H1 (cell line): ENCODE results near the gene UNC50. TPM values are rescaled to one million over a fixed set of nuclear protein-coding genes. Genes with fewer than 3 reads are reported as not detected.

ENCODE experiments used
- CTCF ChIA-PET: fragments of 300-600 bp; sonication (Branson Sonifier 250); formaldehyde crosslinking; loops from one replicate; lab custom pipeline; 2021; ENCODE audit not compliant: partially characterized antibody; lab: Charles Lee
- POLR2A ChIA-PET: fragments of 300-600 bp; sonication (Branson Sonifier 250); formaldehyde crosslinking; loops from one replicate; lab custom pipeline; 2021; ENCODE audit warnings: inconsistent platforms; ENCODE audit not compliant: partially characterized antibody; lab: Charles Lee
- DNase-seq, 2 experiments: peaks; one replicate each; pipeline versions ENCODE4 v3.0.0 to v3.0.0-alpha.2; 2010 to 2022; ENCODE audit warnings: low spot score in 2 of 2, low read depth in 1 of 2, mixed read lengths in 1 of 2
- FAIRE-seq: peaks from 2 replicates; lab custom pipeline; 2011; peaks lifted over from hg19 to GRCh38; lab: Jason Lieb, UNC
- H2AFZ ChIP-seq: 2 replicates; pipeline ENCODE4 v1.8.1; 2012; ENCODE audit warnings: low read length, inconsistent platforms
- H2AK5ac ChIP-seq: 2 replicates; pipeline ENCODE4 v1.6.1; 2013; ENCODE audit warnings: low read depth, low read length
- H2BK120ac ChIP-seq: replicated peaks from 2 replicates; pipeline ENCODE3; 2013; ENCODE audit warnings: low read depth, low read length, inconsistent platforms
- H2BK12ac ChIP-seq: 2 replicates; pipeline ENCODE4 v1.6.1; 2013; ENCODE audit warnings: low read depth, low read length
- H2BK15ac ChIP-seq: 2 replicates; pipeline ENCODE4 v1.6.1; 2013; ENCODE audit warnings: low read length
- H2BK20ac ChIP-seq: 2 replicates; pipeline ENCODE4 v1.6.1; 2013; ENCODE audit warnings: low read length
- H2BK5ac ChIP-seq: 2 replicates; pipeline ENCODE4 v1.6.1; 2013; ENCODE audit warnings: low read depth, low read length
- H3K14ac ChIP-seq: 2 replicates; pipeline ENCODE4 v1.6.1; 2013; ENCODE audit warnings: inconsistent platforms; ENCODE audit not compliant: insufficient read length
- H3K18ac ChIP-seq: 2 replicates; pipeline ENCODE4 v1.6.1; 2013; ENCODE audit warnings: low read length; ENCODE audit errors: extremely low read depth
- H3K23ac ChIP-seq: 2 replicates; pipeline ENCODE4 v1.6.1; 2013; ENCODE audit warnings: inconsistent platforms; ENCODE audit not compliant: insufficient read length
- H3K23me2 ChIP-seq: 2 replicates; pipeline ENCODE4 v1.6.1; 2013; ENCODE audit warnings: low read depth, low read length
- H3K27ac ChIP-seq: 2 replicates; pipeline ENCODE4 v1.6.1; 2011; ENCODE audit warnings: low read depth, low read length, inconsistent platforms
- H3K27me3 ChIP-seq, 4 experiments: replicated peaks in 1 of 4; 1 replicate in 1 of 4; 2 replicates in 3 of 4; pipeline versions ENCODE4 v1.6.1 to v1.8.1; 2011 to 2013; ENCODE audit warnings: low read length in 3 of 4, mild to moderate bottlenecking in 3 of 4, inconsistent platforms in 2 of 4, mixed read lengths in 2 of 4, moderate library complexity in 1 of 4; ENCODE audit not compliant: control insufficient read depth in 3 of 4, insufficient read depth in 3 of 4; ENCODE audit errors: extremely low read depth in 1 of 4
- H3K36me3 ChIP-seq, 4 experiments: 2 replicates each; pipeline versions ENCODE4 v1.6.1 to v1.8.1; 2011 to 2013; ENCODE audit warnings: mild to moderate bottlenecking in 4 of 4, low read length in 3 of 4, moderate library complexity in 2 of 4, control low read depth in 1 of 4, inconsistent platforms in 1 of 4; ENCODE audit not compliant: insufficient read depth in 4 of 4, control insufficient read depth in 2 of 4
- H3K4ac ChIP-seq: replicated peaks from 2 replicates; pipeline ENCODE3; 2013; ENCODE audit warnings: low read length, low read depth, mixed read lengths, inconsistent platforms; ENCODE audit not compliant: insufficient read length
- H3K4me1 ChIP-seq, 4 experiments: replicated peaks in 1 of 4; 1 replicate in 1 of 4; 2 replicates in 3 of 4; pipeline versions ENCODE4 v1.6.1 to v1.8.1; 2011 to 2013; ENCODE audit warnings: low read length in 3 of 4, inconsistent platforms in 2 of 4, mixed read lengths in 1 of 4; ENCODE audit not compliant: insufficient read depth in 4 of 4, control insufficient read depth in 3 of 4
- H3K4me2 ChIP-seq, 2 experiments: 2 replicates each; pipeline versions ENCODE4 v1.6.1 to v1.8.1; 2011 to 2013; ENCODE audit warnings: low read depth in 2 of 2, low read length in 2 of 2, control low read depth in 1 of 2, inconsistent platforms in 1 of 2, mild to moderate bottlenecking in 1 of 2; ENCODE audit not compliant: insufficient read depth in 1 of 2
- H3K4me3 ChIP-seq, 4 experiments: fragments of 200-600, 300-600 bp in 1 of 4; sonication (generic), shearing (Covaris generic), sonication (Bioruptor Twin) in 1 of 4; 2 replicates each; pipeline versions ENCODE4 v1.5.1 to v1.8.1; 2011 to 2016; ENCODE audit warnings: low read length in 4 of 4, low read depth in 3 of 4, control low read depth in 2 of 4, inconsistent platforms in 2 of 4, mild to moderate bottlenecking in 2 of 4, mixed read lengths in 1 of 4, moderate library complexity in 1 of 4; ENCODE audit not compliant: insufficient read depth in 2 of 4; ENCODE audit errors: extremely low read depth in 1 of 4
- H3K56ac ChIP-seq: replicated peaks from 2 replicates; pipeline ENCODE3; 2013; ENCODE audit warnings: low read depth, mild to moderate bottlenecking, mixed read lengths, low read length, inconsistent platforms; ENCODE audit not compliant: insufficient read length
- H3K79me1 ChIP-seq: 2 replicates; pipeline ENCODE4 v1.6.1; 2013; ENCODE audit warnings: low read depth, low read length, control low read depth
- H3K79me2 ChIP-seq, 2 experiments: 2 replicates each; pipeline versions ENCODE4 v1.6.1 to v1.8.1; 2012 to 2013; ENCODE audit warnings: low read length in 2 of 2, mild to moderate bottlenecking in 2 of 2, inconsistent platforms in 1 of 2; ENCODE audit not compliant: insufficient read depth in 2 of 2, control insufficient read depth in 1 of 2
- H3K9ac ChIP-seq, 4 experiments: replicated peaks in 1 of 4; 1 replicate in 1 of 4; 2 replicates in 3 of 4; pipeline versions ENCODE4 v1.6.1 to v1.8.1; 2011 to 2013; ENCODE audit warnings: low read depth in 3 of 4, low read length in 3 of 4, control low read depth in 2 of 4, mild to moderate bottlenecking in 2 of 4, moderate library complexity in 2 of 4, inconsistent platforms in 1 of 4; ENCODE audit errors: extremely low read depth in 1 of 4
- H3K9me3 ChIP-seq, 2 experiments: 2 replicates each; pipeline versions ENCODE4 v1.6.1 to v1.8.1; 2012 to 2013; ENCODE audit warnings: mild to moderate bottlenecking in 2 of 2, moderate library complexity in 2 of 2, control low read depth in 1 of 2, inconsistent platforms in 1 of 2, low read depth in 1 of 2, low read length in 1 of 2, mixed read lengths in 1 of 2; ENCODE audit not compliant: insufficient read depth in 2 of 2
- H4K20me1 ChIP-seq, 2 experiments: replicated peaks in 1 of 2; 2 replicates each; pipeline versions ENCODE3 to v1.8.1; 2011 to 2013; ENCODE audit warnings: inconsistent platforms in 2 of 2, low read length in 2 of 2, mild to moderate bottlenecking in 1 of 2; ENCODE audit not compliant: insufficient read depth in 2 of 2, control insufficient read depth in 1 of 2
- H4K5ac ChIP-seq: 2 replicates; pipeline ENCODE4 v1.6.1; 2013; ENCODE audit warnings: low read length, low read depth, mixed read lengths, inconsistent platforms; ENCODE audit not compliant: insufficient read length
- H4K8ac ChIP-seq: 2 replicates; pipeline ENCODE4 v1.8.0; 2013; ENCODE audit warnings: mild to moderate bottlenecking, moderate library complexity, low read length, inconsistent platforms; ENCODE audit not compliant: insufficient read depth; ENCODE audit errors: extremely low read depth
- H4K91ac ChIP-seq: replicated peaks from 2 replicates; pipeline ENCODE3; 2013; ENCODE audit warnings: low read length, mixed read lengths, inconsistent platforms; ENCODE audit not compliant: insufficient read length
- BCL11A ChIP-seq, 2 experiments: IDR thresholded peaks; one replicate each; pipeline ENCODE4 v1.6.1; 2011; ENCODE audit warnings: low read depth in 2 of 2, low read length in 2 of 2, mild to moderate bottlenecking in 2 of 2
- POLR2A ChIP-seq, 2 experiments: IDR thresholded peaks; 1 replicate in 1 of 2; 2 replicates in 1 of 2; pipeline ENCODE4 v1.6.1; 2011; ENCODE audit warnings: low read depth in 2 of 2, low read length in 2 of 2, mild to moderate bottlenecking in 2 of 2; ENCODE audit errors: control extremely low read depth in 1 of 2
- RBBP5 ChIP-seq: IDR thresholded peaks from 2 replicates; pipeline ENCODE4 v1.7.1; 2012; ENCODE audit warnings: low read depth, mild to moderate bottlenecking, inconsistent platforms, low read length, moderate library complexity, borderline replicate concordance
- RXRA ChIP-seq: IDR thresholded peaks from 2 replicates; pipeline ENCODE4 v1.6.1; 2011; ENCODE audit warnings: low read depth, mild to moderate bottlenecking, low read length, moderate library complexity; ENCODE audit not compliant: insufficient read depth
- TAF1 ChIP-seq: IDR thresholded peaks from 2 replicates; pipeline ENCODE4 v1.6.1; 2011; ENCODE audit warnings: mild to moderate bottlenecking, low read depth, low read length
- WGBS, 2 experiments: shearing (Covaris generic) in 1 of 2; methylation state at CpG; one replicate each; pipeline versions ENCODE4 v1.1.6 to v1.1.7; 2013 to 2015; ENCODE audit warnings: low lambda C conversion rate in 2 of 2, mixed read lengths in 2 of 2, inconsistent platforms in 1 of 2, low coverage in 1 of 2, missing lambda C conversion rate in 1 of 2; ENCODE audit not compliant: insufficient replicate concordance in 2 of 2, insufficient coverage in 1 of 2, insufficient read length in 1 of 2; ENCODE audit errors: extremely low coverage in 1 of 2, missing lambda C conversion rate in 1 of 2; 5-methylcytosine and 5-hydroxymethylcytosine counted together
- polyA plus RNA-seq, 7 experiments: library from polyadenylated mRNA; depleted of rRNA in 3 of 7; stranded (reverse) in 5 of 7; unstranded in 2 of 7; fragments of >200 nt in 5 of 7; fragments of 200-250 nt in 2 of 7; gene quantifications; 1 replicate in 5 of 7; 2 replicates in 1 of 7; 4 replicates in 1 of 7; pipeline versions ENCODE4 v1.2.1 to v1.2.3, GENCODE V29; 2011 to 2013; ENCODE audit warnings: missing spikeins in 2 of 7, mixed read lengths in 2 of 7
- total RNA-seq: library from RNA; stranded (reverse); fragmentation: NEBNext Ultra II Directional; extraction: Animal tissue kit (Norgen Biotek cat#: 25700); gene quantifications from 2 replicates; pipeline ENCODE4 v1.2.1, GENCODE V29; 2021
- TF ChIP-seq, protein P1 (sequence below): IDR thresholded peaks from 2 replicates; pipeline ENCODE4 v1.6.1; 2011; ENCODE audit warnings: low read depth, mild to moderate bottlenecking, low read length; ENCODE audit not compliant: insufficient read depth

The UNC50 gene
- total and polyA plus RNA-seq, 2 of the 8 experiments (the other 6 are each of a cell fraction or from before 2014, with no cell fraction given): 33.4 to 58.5 TPM

DNA sequence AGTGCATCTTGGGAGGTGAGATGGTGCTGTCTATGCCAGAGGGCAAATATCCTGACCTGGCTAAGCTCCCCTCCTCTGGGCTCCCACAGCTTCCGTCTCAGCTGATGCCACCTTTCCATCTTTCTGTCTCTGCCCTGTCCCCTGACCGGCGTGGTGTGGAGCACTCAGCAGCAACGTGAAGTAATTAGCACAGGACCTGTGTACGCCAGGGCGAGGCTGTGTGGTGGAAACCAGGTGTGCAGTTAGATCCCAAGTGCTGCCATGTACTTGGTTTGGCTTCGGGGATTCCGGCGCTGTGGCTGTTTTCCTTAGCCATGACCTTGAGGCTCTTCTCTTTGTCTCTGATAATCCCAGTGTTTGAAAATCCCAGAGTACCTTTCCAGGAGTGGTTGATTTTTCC is 36.6 kb upstream of the UNC50 start:
- Histone ChIP-seq H4K8ac (no peak overlapping the region), H3K23ac (no peak overlapping the region), H2BK15ac (no peak overlapping the region), H3K9ac (no peak overlapping the region), H4K91ac (no peak overlapping the region), H3K4me2 (no peak overlapping the region), H3K27ac (no peak overlapping the region), H3K18ac (no peak overlapping the region), H2AK5ac (no peak overlapping the region), H3K36me3 (peaks cover 8 to 23% (median 16%) of the 10 kb centered on the region in 4 experiments), H3K27me3 (no peaks in the 10 kb centered on the region), H2BK12ac (no peak overlapping the region), H4K20me1 (peaks cover 0 to 7% of the 10 kb centered on the region in 2 experiments), H2BK20ac (no peak overlapping the region), H3K4me1 (no peaks in the 10 kb centered on the region), H2BK5ac (no peak overlapping the region), H4K5ac (no peak overlapping the region), H3K4ac (no peak overlapping the region), H3K56ac (no peak overlapping the region), H3K79me1 (no peaks in the 10 kb centered on the region), H3K23me2 (no peaks in the 10 kb centered on the region), H3K14ac (no peak overlapping the region), H3K4me3 (no peak overlapping the region), H2BK120ac (no peak overlapping the region), H3K79me2 (no peaks in the 10 kb centered on the region), H3K9me3 (no peaks in the 10 kb centered on the region), H2AFZ (no peak overlapping the region)
- DNase-seq (no peak), FAIRE-seq (no peak)
- 95% methylated on average over 9 of the region's 9 CpGs; no CpG with 5 or more reads in 1 of the 2 experiments for WGBS, 2 experiments
- ChIA-PET POLR2A (no interaction called here), CTCF (interaction anchor here (0.8 to 2.3 kb wide), 5 partner anchors 8 to 125 kb away, joined by 3 to 8 read pairs (median 4); no protein-coding TSS in a partner anchor)
- no peak for TF ChIP-seq BCL11A (IDR thresholded peaks at IDR 0.05; ENCODE audit: low read depth in 2 of 2, low read length in 2 of 2)
- TF ChIP-seq RBBP5: no peak
- TF ChIP-seq POLR2A (IDR thresholded peaks at IDR 0.05; ENCODE audit: control extremely low read depth in 1 of 2, low read depth in 2 of 2, low read length in 2 of 2): no peak
- no peak for TF ChIP-seq TAF1
- TF ChIP-seq RXRA: no peak
- TF ChIP-seq, protein P1, sequence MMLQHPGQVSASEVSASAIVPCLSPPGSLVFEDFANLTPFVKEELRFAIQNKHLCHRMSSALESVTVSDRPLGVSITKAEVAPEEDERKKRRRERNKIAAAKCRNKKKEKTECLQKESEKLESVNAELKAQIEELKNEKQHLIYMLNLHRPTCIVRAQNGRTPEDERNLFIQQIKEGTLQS: no peak
